HL-60/S4 (cell line): Measurements from ENCODE around the gene UTF1.
"Not testable (repeated sequence)": the region's sequence is repeated elsewhere in the genome, so short reads cannot be mapped to it uniquely, and the experiment has no call there.

Experiments used
- in situ Hi-C: fragments of 300-500 bp; cut with MboI; formaldehyde crosslinking; loops from 2 replicates; pipeline ENCODE4 v1.14.3; 2022; ENCODE audit warnings: low sequenced_read_pairs

Gene UTF1

GRCh38 chr10:133225707-133226191, 4.3 kb upstream of the UTF1 start:
- in situ Hi-C loops = no loop called here

- in situ Hi-C loops = no loop called here
Observed at GRCh38 chr10:133226251-133226808, 3.7 kb upstream of the UTF1 start.

GRCh38 chr10:133227256-133227655, 2.8 kb upstream of the UTF1 start:
- in situ Hi-C loops = no loop called here

DNA sequence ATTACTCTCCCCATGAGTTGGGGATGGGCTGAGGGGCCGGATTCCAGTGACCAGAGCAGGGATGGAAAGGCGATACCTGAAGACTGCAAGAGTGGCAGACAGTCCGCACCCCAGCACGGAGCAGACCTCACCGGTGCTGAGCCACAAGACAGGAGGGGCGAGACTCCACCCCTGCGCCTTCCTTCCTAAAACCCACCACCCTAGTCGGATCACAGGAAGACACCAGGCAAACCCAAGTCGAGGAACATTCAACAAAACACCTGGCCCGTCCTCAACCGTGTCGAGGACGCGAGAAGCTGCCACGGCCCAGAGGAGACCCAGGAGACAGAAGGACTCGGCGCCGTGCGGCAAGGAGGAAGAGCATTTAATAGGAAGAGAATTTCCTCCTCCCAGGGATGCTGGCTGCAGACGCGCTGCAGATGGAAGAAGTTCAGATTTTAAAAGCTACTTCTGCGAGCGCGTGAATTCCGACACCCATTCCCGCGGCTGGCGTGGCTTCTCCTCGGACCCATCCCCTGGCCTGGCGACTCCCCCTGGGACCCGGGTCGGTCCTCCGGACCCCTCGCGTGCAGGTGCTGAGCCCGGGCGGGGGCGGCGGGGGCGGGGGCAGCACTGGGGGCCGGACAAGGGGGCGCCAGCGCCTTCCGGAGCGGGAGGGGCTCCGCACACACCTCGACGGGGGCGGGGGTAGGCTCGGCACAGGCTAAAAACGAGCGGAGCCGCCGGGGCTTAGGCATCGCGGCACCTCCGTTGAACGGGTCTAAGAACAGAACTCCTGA, 563 bp upstream of the UTF1 start:
- in situ Hi-C loops = no loop called here

DNA sequence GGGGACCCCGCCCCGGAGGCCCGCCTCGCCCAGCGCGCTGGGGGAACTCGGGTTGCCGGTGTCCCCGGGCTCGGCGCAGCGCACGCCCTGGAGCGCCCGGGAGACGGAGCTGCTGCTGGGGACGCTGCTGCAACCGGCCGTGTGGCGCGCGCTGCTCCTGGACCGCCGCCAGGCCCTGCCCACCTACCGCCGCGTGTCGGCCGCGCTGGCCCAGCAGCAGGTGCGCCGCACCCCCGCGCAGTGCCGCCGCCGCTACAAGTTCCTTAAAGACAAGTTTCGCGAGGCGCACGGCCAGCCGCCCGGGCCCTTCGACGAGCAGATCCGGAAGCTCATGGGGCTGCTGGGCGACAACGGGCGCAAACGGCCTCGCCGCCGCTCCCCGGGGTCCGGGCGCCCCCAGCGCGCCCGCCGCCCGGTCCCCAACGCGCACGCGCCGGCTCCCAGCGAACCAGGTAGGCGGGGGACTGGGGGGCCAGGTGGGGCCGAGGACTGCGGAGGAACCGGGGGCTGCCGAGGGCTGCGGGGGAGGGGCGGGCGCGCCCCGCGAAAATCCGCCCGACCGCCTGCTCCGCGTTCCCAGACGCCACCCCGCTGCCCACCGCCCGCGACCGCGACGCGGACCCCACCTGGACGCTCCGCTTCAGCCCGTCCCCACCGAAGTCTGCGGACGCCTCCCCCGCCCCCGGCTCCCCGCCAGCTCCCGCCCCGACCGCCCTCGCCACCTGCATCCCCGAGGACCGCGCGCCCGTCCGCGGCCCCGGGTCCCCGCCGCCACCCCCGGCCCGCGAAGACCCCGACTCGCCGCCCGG, 574 bp downstream of the UTF1 start:
- in situ Hi-C loops = no loop called here

DNA sequence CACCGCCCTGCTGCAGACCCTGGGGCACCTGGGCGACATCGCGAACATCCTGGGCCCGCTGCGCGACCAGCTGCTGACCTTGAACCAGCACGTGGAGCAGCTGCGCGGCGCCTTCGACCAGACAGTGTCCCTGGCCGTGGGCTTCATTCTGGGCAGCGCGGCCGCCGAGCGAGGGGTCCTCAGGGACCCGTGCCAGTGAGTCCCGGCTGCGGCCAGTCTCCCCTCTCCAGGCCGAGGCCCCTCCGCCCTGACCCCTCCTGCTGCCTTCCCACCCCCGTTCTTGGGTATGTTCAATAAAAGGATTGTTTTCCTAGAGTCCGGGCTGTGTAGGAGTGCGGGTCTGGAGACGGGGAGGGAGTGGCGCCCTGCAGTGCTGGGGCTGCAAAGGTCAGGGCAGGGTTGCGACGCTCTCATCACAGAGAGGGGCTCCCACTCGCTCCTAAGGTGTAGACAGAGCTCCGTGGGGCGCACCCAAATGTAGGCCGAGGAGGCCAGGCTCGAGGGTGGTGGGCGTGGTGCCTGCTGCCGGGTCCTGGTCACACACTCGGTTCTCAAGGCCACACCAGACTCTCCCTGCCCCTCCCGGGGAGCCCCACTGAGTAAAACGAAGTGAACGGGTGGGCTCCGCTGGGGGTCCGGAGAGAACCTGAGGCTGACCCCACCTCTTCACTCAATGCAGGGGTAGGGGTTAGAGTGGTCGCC, 1.4 kb downstream of the UTF1 start:
- in situ Hi-C loops = no loop called here

GRCh38 chr10:133231946-133232574, 2.0 kb downstream of the UTF1 start:
- in situ Hi-C loops = no loop called here

DNA sequence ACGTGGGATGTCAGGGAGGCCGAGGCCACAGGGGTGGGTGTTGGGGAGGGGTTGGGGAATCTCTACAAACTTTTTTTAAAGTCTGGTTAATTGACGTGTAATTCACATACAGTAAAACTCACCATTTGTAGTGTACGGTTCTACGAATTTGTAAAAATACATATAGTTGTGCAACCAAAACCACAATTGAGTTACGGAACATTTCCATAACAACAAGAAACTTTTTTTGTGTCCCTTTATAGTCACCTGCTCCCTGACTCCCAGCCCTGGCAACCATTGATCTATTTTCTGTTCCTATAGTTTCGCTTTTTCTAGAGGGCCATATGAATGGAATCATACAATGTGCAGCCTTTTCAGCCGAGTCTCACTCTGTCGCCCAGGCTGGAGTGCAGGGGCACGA, 4.8 kb downstream of the UTF1 start:
- in situ Hi-C loops = not testable (repeated sequence)

- in situ Hi-C loops = no loop called here
Observed at GRCh38 chr10:133235265-133235855, 5.3 kb downstream of the UTF1 start.

- in situ Hi-C loops = no loop called here
Observed at GRCh38 chr10:133235932-133236331, 5.9 kb downstream of the UTF1 start.

DNA sequence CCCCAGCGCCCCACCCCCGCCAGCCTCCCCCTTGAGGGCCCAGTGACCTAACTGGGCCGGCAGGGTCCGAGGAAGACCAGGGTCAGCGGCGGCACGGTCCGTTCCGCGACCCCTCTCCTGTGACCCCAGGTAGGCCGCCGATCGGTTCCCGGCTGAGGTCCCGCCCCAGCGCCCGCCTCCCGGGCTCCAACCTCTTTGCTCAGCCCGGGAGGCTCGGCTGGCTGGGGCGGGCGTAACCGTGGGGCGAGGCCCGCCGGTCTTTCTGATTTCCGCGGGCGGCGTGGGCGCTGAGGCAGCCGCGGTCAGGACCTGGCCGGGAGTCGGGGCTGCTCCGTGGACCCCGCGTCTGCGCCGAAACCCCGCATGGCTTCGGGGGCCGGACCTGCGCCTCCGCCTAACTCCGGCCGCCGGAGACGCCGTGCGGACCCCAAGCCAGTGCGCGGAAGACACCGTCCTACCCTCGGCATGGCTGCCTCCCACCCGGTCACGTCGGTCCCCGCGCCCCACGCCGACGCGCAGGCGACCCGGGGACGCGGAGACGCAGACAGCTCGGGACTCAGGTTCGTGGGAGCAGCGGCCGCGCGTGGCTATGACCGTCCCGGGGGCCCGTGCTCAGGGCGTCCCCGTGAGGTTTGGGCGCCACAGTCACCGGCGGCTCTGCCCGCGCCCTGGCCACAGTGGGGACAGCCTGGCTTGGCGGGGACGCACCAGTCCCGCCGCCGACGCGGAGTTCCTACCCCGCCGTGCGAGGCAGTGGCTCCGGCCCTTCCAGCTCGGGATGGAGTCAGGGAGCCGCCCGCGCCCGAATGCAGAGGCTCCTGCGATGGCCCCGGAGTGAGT, 6.6 kb downstream of the UTF1 start:
- in situ Hi-C loops = no loop called here

DNA sequence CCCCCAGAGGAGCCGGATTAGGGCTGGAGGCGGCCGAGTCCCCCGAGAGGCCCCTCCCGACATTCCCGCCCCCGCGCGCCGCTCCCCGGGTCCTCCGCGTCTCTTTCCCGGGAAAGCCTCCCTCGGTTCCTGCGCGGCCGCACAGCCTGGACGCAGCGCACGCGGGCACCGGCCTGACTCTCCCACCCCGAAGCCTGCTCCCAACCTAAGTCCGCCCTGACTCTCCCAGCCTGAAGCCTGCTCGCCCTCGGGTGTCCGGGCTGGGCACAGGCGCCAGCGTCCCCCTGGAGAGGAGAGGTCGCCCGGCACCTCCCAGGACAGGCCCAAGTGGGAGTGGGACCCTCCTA, 7.2 kb downstream of the UTF1 start:
- in situ Hi-C loops = no loop called here

DNA sequence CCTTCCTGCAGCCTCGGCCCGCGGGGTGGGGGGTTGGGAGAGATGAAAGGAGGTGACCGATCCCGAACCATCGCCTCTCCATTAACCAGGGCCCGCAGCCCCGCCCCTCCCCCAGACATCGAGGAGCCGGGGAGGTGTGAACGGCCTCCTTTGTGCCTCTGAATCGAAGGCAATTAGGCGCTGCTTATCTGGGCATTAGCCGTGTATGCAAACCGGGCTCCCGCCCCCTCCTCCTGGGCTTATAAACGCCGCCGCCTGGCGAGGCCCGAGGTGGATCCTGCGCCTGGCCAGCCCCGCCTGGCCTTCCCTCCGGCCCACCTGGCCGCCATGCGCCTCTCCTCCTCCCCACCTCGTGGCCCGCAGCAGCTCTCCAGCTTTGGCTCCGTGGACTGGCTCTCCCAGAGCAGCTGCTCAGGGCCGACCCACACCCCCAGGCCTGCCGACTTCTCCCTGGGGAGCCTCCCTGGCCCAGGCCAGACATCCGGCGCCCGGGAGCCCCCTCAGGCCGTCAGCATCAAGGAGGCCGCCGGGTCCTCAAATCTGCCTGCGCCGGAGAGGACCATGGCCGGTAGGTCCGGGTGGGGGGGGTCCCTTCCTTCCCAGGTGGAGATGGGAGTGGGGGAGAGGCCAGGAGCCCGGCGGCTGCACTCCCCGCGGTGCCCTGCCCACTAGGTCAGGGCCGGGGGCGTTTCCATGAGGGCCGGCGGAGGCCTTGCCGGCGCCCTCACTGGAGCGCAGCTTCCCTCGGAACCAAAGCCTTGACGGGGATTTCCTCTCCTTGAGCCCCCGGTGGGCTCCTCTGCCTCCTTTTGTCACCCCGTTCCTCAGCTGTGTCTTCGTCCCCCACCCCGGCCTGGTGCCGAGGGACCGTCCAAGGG, 7.8 kb downstream of the UTF1 start, which contains the start of gene VENTX:
VENTX (plus strand) TSS at position 268 of the 878 bp plus-strand sequence; CDS start at position 328, 60 bp downstream.
- in situ Hi-C loops = no loop called here

DNA sequence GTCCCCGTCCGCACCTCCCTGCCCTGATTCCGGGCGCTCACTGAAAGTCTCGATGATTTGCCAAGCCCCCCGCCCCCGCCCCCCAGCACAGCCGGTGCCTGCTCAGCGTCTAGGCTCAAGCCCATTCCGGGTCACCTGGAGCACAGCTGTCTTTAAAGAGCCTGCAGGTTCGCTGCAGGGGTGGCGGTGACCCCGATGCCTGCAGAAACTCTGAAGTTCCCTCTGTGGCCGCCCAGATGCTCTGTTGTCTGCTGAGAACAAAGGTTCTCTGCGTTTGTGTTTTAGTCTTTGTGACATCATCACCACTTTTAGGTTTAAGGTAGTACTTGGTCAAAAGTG, 8.4 kb downstream of the UTF1 start:
- in situ Hi-C loops = no loop called here

DNA sequence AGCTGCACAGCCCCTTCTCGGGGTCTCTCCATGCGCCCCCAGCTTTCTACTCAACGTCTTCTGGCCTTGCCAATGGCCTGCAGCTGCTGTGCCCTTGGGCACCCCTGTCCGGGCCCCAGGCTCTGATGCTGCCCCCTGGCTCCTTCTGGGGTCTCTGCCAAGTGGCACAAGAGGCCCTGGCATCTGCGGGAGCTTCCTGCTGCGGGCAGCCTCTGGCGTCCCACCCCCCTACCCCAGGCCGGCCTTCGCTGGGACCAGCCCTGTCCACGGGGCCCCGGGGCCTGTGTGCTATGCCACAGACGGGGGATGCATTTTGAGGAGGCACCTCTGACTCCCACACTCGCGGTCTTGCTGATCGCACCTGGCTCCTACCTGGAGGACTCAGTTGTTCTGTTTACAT, 10.0 kb downstream of the UTF1 start:
- in situ Hi-C loops = no loop called here

DNA sequence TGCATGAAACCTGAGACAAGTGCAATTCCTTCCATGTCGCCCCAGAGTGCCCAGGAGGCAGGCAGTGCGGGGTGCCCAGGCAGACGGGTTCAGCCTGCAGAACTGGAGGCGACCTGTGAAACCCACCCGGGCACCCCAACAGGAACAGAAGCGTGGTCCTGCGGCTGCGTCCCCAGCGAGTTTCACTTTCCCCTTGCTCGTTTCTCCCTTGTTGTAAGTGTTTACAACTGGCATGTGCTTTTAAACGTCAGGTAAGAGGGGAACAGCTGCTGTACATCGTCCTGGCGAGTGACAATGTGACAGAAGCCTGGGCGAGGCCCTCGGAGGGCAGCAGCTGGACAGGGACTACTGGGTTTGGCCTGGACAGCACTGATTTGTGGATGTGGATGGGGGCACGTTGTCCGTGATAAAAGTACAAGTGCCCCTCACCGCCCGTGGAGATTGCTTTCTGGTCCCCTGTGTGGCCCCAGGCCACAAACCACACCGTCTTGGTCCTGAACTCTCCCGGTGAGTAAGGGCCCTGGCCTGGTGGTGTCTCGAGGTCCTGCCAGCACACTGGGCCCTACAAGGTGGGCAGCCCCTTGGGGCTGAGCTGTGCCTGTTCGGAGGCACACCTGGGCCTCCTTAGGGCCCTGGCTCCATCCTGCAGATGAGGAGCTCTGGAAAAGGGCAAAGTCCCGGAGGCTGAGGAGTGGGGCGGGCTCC, 11.6 kb downstream of the UTF1 start:
- in situ Hi-C loops = no loop called here

DNA sequence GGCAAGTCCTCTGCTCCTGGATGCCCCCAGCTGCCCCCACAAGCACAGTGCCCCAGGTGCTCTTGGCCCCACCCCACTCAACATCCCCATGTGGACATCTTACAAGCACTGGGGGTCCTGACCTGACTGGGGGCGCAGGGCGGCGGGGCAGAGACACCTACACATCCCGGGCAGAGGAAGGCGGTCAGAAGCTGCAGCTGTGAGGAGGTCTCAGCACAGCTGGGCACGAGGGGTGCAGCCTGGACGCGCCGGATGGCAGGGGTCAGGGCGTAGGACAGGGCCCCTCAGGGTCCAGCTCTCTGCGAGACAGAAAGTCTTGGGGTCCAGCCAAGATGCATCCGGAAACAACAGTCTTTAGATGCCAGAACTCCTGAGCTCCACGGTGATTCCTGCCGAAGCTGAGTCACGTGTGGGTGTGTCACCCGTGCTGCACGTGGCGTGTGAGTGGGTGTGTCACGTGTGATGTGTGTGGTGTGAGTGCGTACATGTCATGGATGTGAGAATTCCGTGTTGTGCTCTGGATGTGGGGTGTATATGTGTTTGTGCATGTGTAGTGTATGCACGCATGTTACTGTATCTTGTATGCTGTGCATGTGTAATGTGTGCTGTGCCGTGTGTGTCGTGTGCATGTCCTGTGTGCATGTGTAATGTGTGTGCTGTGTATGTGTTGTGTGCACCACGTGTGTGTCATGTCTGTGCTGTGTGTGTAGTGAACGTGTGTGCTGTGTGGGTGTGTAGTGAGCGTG, 12.8 kb downstream of the UTF1 start:
- in situ Hi-C loops = no loop called here
